Activated naive CD4-positive, alpha-beta T cell treated with anti-CD3 and anti-CD28 coated beads for 36 hours (primary cell): ENCODE measurements around the gene MMEL1. TPM values are rescaled to one million over a fixed set of nuclear protein-coding genes. Genes with fewer than 3 reads are reported as not detected.
A peak's percentile ranks its signal among the peaks of the same experiment; 100 is the strongest.

Experiments used
- CTCF ChIA-PET: fragments of 350-600 bp; sonication (Branson Sonifier 250); formaldehyde crosslinking; loops from one replicate; lab custom pipeline; 2021; ENCODE audit warnings: antibody characterized with exemption; lab: Charles Lee
- DNase-seq: peaks from one replicate; pipeline ENCODE4 v3.0.0-alpha.2; 2020
- H3K27ac Mint-ChIP-seq: one replicate; pipeline ENCODE4 v1.8.0; 2021; ENCODE audit warnings: mild to moderate bottlenecking, mixed read lengths
- H3K27me3 Mint-ChIP-seq: one replicate; pipeline ENCODE4 v1.8.0; 2021; ENCODE audit warnings: low read depth, mixed read lengths
- H3K36me3 Mint-ChIP-seq: one replicate; pipeline ENCODE4 v1.8.0; 2021; ENCODE audit warnings: low read depth, mixed read lengths
- H3K4me1 Mint-ChIP-seq: one replicate; pipeline ENCODE4 v1.8.0; 2021; ENCODE audit warnings: low read depth, mixed read lengths
- H3K4me3 Mint-ChIP-seq: one replicate; pipeline ENCODE4 v1.8.0; 2021; ENCODE audit warnings: mild to moderate bottlenecking, moderate library complexity, mixed read lengths
- H3K9me3 Mint-ChIP-seq: one replicate; pipeline ENCODE4 v1.8.0; 2021; ENCODE audit warnings: mixed read lengths
- intact Hi-C: fragments of 100-400 bp; cut with micrococcal nuclease; formaldehyde crosslinking; loops from one replicate; pipeline ENCODE4 v1.15.1; 2023
- total RNA-seq, 2 experiments: library from RNA; stranded (reverse); gene quantifications; one replicate each; pipeline ENCODE4 v1.2.3, GENCODE V29; 2021

Gene MMEL1
- total RNA-seq, 2 experiments from 2014 or later: 1.2 to 1.5 TPM

DNA sequence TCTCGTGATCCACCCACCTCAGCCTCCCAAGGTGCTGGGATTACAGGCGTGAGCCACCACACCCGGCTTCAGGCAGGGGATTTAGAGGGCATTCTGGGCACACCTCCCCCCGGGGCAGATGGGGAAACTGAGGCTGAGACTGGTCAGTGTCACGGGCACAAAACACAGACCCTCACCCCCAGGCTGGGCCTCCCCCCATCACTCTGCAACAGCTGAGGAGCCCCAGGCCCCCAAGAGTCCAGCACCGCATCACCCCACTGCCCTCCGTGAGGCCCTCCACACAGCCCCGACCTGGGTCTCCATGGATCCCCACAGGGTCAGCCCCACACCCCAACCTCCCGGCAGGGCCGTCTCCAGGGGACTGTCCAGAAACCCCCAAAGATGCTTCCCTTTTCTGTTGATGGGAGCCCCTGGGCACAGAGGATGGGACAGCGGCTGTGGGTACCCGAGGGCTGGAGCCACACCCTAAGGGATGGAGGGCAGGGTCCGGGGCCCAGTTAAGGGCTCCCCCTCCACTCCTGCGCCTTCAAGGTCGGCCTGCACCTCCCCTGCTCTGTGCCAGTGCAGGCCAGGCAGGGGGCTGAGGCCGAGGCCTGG lies 65.6 kb downstream of the MMEL1 start:
- Mint-ChIP-seq H3K9me3 (no peaks in the 10 kb centered on the region), H3K27ac (no peak overlapping the region), H3K4me3 (no peak overlapping the region), H3K4me1 (no peaks in the 10 kb centered on the region), H3K36me3 (peaks cover 1% of the 10 kb centered on the region), H3K27me3 (no peaks in the 10 kb centered on the region)
- CTCF ChIA-PET: no interaction called here
- intact Hi-C loops: no loop called here
- no peak for DNase-seq

DNA sequence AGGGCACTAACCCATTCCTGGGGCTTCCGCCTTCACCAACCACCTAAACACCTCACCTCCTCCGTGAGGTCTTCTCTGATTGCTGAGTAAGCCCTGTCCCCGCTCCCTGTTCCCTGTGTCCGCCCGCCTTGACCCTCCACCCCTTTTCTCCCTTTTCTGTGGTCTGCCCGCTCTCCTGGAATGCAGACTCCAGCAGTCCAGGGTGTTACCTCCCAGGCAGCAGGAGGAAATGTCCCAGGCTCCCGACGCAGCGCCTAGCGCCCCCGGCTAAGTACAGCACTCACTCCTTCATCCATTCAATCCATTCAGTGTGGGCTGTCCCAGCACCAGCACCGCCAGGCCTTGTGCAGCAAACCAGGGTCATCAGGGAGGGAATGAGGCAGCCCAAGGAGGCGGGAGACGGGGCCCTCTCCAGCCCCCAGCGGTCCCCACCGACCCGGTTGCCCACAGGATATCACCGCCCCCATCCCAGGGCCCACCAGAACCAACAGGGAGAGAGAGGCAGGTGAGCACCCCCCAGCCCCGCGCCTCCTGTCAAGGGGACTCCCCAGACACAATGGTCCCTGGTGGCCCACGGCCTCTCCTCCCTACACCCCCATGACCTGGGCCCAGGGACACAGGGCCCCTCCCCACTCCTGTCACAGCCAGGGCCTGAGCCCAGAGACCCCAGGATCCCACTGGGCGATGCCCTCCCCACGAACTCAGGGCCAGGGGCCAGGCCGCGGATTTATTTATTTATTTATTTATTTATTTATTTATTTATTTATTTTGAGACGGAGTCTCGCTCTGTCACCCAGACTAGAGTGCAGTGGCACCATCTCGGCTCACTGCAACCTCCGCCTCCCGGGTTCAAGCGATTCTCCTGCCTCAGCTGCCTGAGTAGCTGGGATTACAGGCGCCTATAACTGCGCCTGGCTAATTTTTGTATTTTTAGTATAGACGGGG lies 66.4 kb downstream of the MMEL1 start:
- intact Hi-C loops: no loop called here
- Mint-ChIP-seq H3K4me1 (no peaks in the 10 kb centered on the region), H3K27ac (no peak overlapping the region), H3K9me3 (no peaks in the 10 kb centered on the region), H3K4me3 (no peak overlapping the region), H3K36me3 (peaks cover 1% of the 10 kb centered on the region), H3K27me3 (no peaks in the 10 kb centered on the region)
- CTCF ChIA-PET: no interaction called here
- no peak for DNase-seq

GRCh38 chr1:2564815-2565374 lies 67.9 kb downstream of the MMEL1 start:
- intact Hi-C loops: no loop called here
- no peak for DNase-seq
- H3K4me1 Mint-ChIP-seq: no peaks in the 10 kb centered on the region
- H3K27ac Mint-ChIP-seq: no peak overlapping the region
- H3K4me3 Mint-ChIP-seq: no peak overlapping the region
- no peaks in the 10 kb centered on the region for H3K9me3 Mint-ChIP-seq
- CTCF ChIA-PET: interaction anchor here (1.3 kb wide), 1 partner anchor 9 kb away, joined by 3 read pairs; the partner anchor contains the start of gene TNFRSF14
- H3K27me3 Mint-ChIP-seq: no peaks in the 10 kb centered on the region
- H3K36me3 Mint-ChIP-seq: peaks cover 1% of the 10 kb centered on the region

- H3K27ac Mint-ChIP-seq: no peak overlapping the region
- H3K4me3 Mint-ChIP-seq: no peak overlapping the region
- CTCF ChIA-PET: interaction anchor here (1.3 kb wide), 1 partner anchor 8 kb away, joined by 3 read pairs; the partner anchor contains the start of gene TNFRSF14
- H3K27me3 Mint-ChIP-seq: no peaks in the 10 kb centered on the region
- H3K9me3 Mint-ChIP-seq: no peaks in the 10 kb centered on the region
- H3K36me3 Mint-ChIP-seq: peaks cover 1% of the 10 kb centered on the region
- no peak for DNase-seq
- peaks cover 3% of the 10 kb centered on the region for H3K4me1 Mint-ChIP-seq
- intact Hi-C loops: no loop called here
Observed at GRCh38 chr1:2564006-2564814, 68.6 kb downstream of the MMEL1 start.

- no peak overlapping the region for H3K27ac Mint-ChIP-seq
- DNase-seq: no peak
- H3K9me3 Mint-ChIP-seq: no peaks in the 10 kb centered on the region
- peaks cover 6% of the 10 kb centered on the region for H3K4me1 Mint-ChIP-seq
- intact Hi-C loops: no loop called here
- CTCF ChIA-PET: interaction anchor here (1.4 kb wide), 1 partner anchor 22 kb away, joined by 3 read pairs; no protein-coding TSS in a partner anchor
- no peaks in the 10 kb centered on the region for H3K27me3 Mint-ChIP-seq
- H3K36me3 Mint-ChIP-seq: peaks cover 4% of the 10 kb centered on the region
- no peak overlapping the region for H3K4me3 Mint-ChIP-seq
Observed at GRCh38 chr1:2563205-2563604, 69.6 kb downstream of the MMEL1 start.

GRCh38 chr1:2561898-2562895 lies 70.6 kb downstream of the MMEL1 start:
- Mint-ChIP-seq H3K27me3 (no peaks in the 10 kb centered on the region), H3K27ac (no peak overlapping the region), H3K4me3 (no peak overlapping the region), H3K4me1 (peaks cover 15% of the 10 kb centered on the region), H3K36me3 (peaks cover 4% of the 10 kb centered on the region), H3K9me3 (no peaks in the 10 kb centered on the region)
- CTCF ChIA-PET: interaction anchor here (0.6 to 1.7 kb wide), 10 partner anchors 9 to 149 kb away, joined by 3 to 10 read pairs (median 4); no protein-coding TSS in a partner anchor
- intact Hi-C loops: no loop called here
- DNase-seq: peak; percentile 38

GRCh38 chr1:2561446-2561845 lies 71.4 kb downstream of the MMEL1 start:
- intact Hi-C loops: no loop called here
- CTCF ChIA-PET: interaction anchor here (0.6 to 1.7 kb wide), 8 partner anchors 9 to 148 kb away, joined by 3 to 10 read pairs (median 4); no protein-coding TSS in a partner anchor
- peaks cover 18% of the 10 kb centered on the region for H3K4me1 Mint-ChIP-seq
- H3K27ac Mint-ChIP-seq: peak overlapping the region; percentile 28
- H3K9me3 Mint-ChIP-seq: no peaks in the 10 kb centered on the region
- H3K27me3 Mint-ChIP-seq: no peaks in the 10 kb centered on the region
- no peak for DNase-seq
- H3K36me3 Mint-ChIP-seq: peaks cover 8% of the 10 kb centered on the region
- no peak overlapping the region for H3K4me3 Mint-ChIP-seq

- no peak for DNase-seq
- Mint-ChIP-seq H3K9me3 (no peaks in the 10 kb centered on the region), H3K27ac (no peak overlapping the region), H3K4me1 (peaks cover 19% of the 10 kb centered on the region), H3K36me3 (peaks cover 12% of the 10 kb centered on the region), H3K27me3 (no peaks in the 10 kb centered on the region), H3K4me3 (no peak overlapping the region)
- intact Hi-C loops: no loop called here
- CTCF ChIA-PET: interaction anchor here (1.0 to 1.7 kb wide), 4 partner anchors 17 to 147 kb away, joined by 3 to 10 read pairs (median 4); no protein-coding TSS in a partner anchor
Observed at GRCh38 chr1:2560299-2561073, 72.3 kb downstream of the MMEL1 start.

- H3K27me3 Mint-ChIP-seq: no peaks in the 10 kb centered on the region
- H3K9me3 Mint-ChIP-seq: no peaks in the 10 kb centered on the region
- CTCF ChIA-PET: no interaction called here
- peaks cover 27% of the 10 kb centered on the region for H3K4me1 Mint-ChIP-seq
- intact Hi-C loops: no loop called here
- no peak for DNase-seq
- H3K36me3 Mint-ChIP-seq: peaks cover 12% of the 10 kb centered on the region
- H3K27ac Mint-ChIP-seq: no peak overlapping the region
- no peak overlapping the region for H3K4me3 Mint-ChIP-seq
Observed at GRCh38 chr1:2559509-2560298, 73.1 kb downstream of the MMEL1 start.

DNA sequence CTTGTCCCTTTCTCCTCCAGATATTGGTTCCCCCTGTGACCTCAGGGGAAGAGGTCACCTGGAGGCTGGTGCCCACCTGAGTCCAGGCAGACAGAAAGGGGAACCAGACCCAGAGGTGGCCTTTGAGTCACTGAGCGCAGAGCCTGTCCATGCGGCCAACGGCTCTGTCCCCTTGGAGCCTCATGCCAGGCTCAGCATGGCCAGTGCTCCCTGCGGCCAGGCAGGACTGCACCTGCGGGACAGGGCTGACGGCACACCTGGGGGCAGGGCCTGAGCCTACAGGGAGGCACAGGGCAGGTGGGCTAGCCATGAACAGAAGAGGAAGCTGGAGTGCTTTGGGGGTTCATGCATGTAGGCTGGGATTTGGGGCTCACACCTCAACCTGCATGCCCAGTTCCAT lies 74.0 kb downstream of the MMEL1 start:
- no peaks in the 10 kb centered on the region for H3K9me3 Mint-ChIP-seq
- H3K36me3 Mint-ChIP-seq: peaks cover 12% of the 10 kb centered on the region
- intact Hi-C loops: no loop called here
- H3K4me3 Mint-ChIP-seq: no peak overlapping the region
- no peaks in the 10 kb centered on the region for H3K27me3 Mint-ChIP-seq
- H3K27ac Mint-ChIP-seq: peak overlapping the region; percentile 65
- DNase-seq: no peak
- CTCF ChIA-PET: no interaction called here
- peaks cover 30% of the 10 kb centered on the region for H3K4me1 Mint-ChIP-seq
